Muscle of leg (tissue), 11 donors: Measurements from ENCODE around the gene CYFIP2. TPM values are rescaled to one million over a fixed set of nuclear protein-coding genes. Genes with fewer than 3 reads are reported as not detected.
"Not testable (repeated sequence)": the region's sequence is repeated elsewhere in the genome, so short reads cannot be mapped to it uniquely, and the experiment has no call there.

ENCODE experiments used
- DNase-seq: peaks from one replicate; pipeline ENCODE4 v3.0.0; 2013
- H3K27ac ChIP-seq: one replicate; pipeline ENCODE4 v1.5.1; 2013; ENCODE audit warnings: mild to moderate bottlenecking, low read length, control low read depth
- H3K27me3 ChIP-seq: one replicate; pipeline ENCODE4 v1.6.1; 2013; ENCODE audit warnings: low read length; ENCODE audit not compliant: control insufficient read depth, insufficient read depth
- H3K36me3 ChIP-seq: one replicate; pipeline ENCODE4 v1.6.1; 2013; ENCODE audit warnings: low read length; ENCODE audit not compliant: control insufficient read depth, insufficient read depth
- H3K4me1 ChIP-seq: one replicate; pipeline ENCODE4 v1.6.1; 2013; ENCODE audit warnings: low read length; ENCODE audit not compliant: control insufficient read depth, insufficient read depth
- H3K4me3 ChIP-seq: one replicate; pipeline ENCODE4 v1.5.1; 2013; ENCODE audit warnings: low read length, control low read depth
- H3K9me3 ChIP-seq: replicated peaks from 2 replicates; pipeline ENCODE4 v1.6.1; 2013; ENCODE audit warnings: low read depth, low read length; ENCODE audit not compliant: control insufficient read depth
- WGBS: methylation state at CpG from one replicate; pipeline ENCODE4 v1.1.5; 2013; ENCODE audit warnings: missing lambda C conversion rate; ENCODE audit not compliant: insufficient coverage; 5-methylcytosine and 5-hydroxymethylcytosine counted together
- polyA plus RNA-seq, 8 donors: library from polyadenylated mRNA; unstranded; fragments of 120-200 nt; gene quantifications; one replicate each; pipeline versions ENCODE4 v1.2.1 to v1.2.3, GENCODE V29; 2013; ENCODE audit warnings: inconsistent platforms in 1 of 8, low replicate concordance in 1 of 8; ENCODE audit not compliant: insufficient read length in 8 of 8, insufficient read depth in 1 of 8
- total RNA-seq: library from RNA; stranded (reverse); fragments of 120-200 nt; gene quantifications from one replicate; pipeline ENCODE4 v1.2.4, GENCODE V29; 2013

Gene CYFIP2
- total and polyA plus RNA-seq, 9 donors = 3.0 to 7.8 (median 4.4) TPM

DNA sequence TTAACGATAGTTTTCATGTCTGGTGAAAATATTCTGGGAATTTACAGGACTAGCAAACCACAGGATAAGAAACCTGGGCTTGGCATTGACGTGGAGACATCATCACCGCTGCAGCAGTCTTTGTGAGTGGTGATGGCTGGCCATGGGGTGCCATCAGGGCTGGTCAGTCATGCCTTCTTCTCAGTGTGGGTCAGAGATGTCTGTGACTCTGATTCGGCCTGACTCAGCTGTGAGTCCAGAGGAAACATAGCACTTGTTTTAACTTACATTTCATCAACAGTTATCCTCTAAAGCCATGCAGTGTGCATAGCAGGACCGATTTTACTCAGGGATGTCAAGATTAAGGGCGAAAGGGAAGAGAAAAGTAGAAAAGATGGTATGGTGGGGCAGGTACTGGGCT lies 33.2 kb upstream of the CYFIP2 start:
- no peaks in the 10 kb centered on the region for H3K27me3 ChIP-seq
- H3K36me3 ChIP-seq = no peaks in the 10 kb centered on the region
- no peak overlapping the region for H3K4me3 ChIP-seq
- no peak overlapping the region for H3K27ac ChIP-seq
- no peaks in the 10 kb centered on the region for H3K9me3 ChIP-seq
- no peaks in the 10 kb centered on the region for H3K4me1 ChIP-seq
- DNase-seq = no peak
- 67% methylated on average over 3 of the region's 6 CpGs for WGBS

DNA sequence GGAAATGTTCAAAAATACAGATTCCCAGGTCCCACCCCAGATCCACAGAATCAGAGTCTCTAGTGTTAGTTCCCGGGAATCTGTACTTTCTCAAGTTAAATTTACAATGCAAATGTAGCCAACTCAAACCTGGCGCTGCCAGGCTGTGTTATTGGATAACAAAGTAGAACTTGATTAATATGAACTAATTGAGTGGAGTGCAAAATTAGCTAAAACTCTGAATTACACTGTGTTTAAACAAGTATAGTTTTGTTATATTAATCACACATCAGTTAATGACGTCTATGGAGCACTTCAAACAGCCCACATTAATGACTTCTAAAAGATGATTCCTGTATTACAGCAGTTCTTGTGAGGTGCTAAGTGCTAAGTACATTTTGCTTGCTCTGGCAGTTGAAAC lies 32.4 kb upstream of the CYFIP2 start:
- Histone ChIP-seq H3K9me3 (no peaks in the 10 kb centered on the region), H3K4me1 (no peaks in the 10 kb centered on the region), H3K4me3 (no peak overlapping the region), H3K36me3 (no peaks in the 10 kb centered on the region), H3K27me3 (no peaks in the 10 kb centered on the region), H3K27ac (no peak overlapping the region)
- DNase-seq = no peak
- no CpG with 5 or more reads among the region's 3 CpGs for WGBS

DNA sequence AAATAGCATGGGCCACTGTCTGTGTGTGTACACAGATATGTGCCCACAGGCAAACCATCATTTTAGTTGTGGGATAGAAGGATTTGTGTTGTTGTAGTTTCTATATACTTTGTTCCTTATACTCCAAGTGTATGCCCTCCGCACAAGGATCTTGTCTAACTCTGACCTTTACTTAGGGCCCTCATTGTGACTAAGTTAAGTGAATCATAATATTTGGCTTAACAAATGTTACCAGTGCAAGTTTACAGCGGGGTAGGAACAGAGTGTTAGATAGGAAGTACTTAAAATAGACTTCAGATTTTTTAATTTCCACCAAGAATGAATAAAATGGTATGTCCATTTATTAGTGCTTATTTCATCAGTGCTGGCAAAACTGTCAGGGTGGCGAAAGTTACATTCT lies 29.5 kb upstream of the CYFIP2 start:
- Histone ChIP-seq H3K9me3 (no peaks in the 10 kb centered on the region), H3K4me3 (no peak overlapping the region), H3K27me3 (no peaks in the 10 kb centered on the region), H3K27ac (no peak overlapping the region), H3K4me1 (no peaks in the 10 kb centered on the region), H3K36me3 (no peaks in the 10 kb centered on the region)
- no CpG with 5 or more reads among the region's 3 CpGs for WGBS
- DNase-seq = no peak

DNA sequence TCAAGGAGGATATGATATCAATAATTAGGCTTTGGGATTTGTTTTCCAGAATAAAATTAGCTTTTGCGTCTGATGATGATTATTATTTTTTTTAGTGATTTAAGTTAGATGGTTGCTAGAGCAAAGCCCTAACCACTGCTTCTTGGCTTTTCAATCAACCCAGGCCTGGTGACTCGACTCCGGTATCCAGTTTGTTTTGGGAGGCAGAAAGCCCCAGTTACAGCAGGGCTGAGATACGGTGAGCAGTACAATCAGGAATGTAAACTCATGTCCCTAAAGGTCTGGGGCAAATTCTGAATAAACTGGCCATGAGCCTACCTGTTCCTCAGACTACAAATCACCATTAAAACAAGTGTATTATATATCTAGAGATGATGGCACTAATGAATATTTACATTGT lies 24.4 kb upstream of the CYFIP2 start:
- Histone ChIP-seq H3K27ac (no peak overlapping the region), H3K9me3 (no peaks in the 10 kb centered on the region), H3K36me3 (no peaks in the 10 kb centered on the region), H3K4me1 (no peaks in the 10 kb centered on the region), H3K27me3 (no peaks in the 10 kb centered on the region), H3K4me3 (no peak overlapping the region)
- no peak for DNase-seq
- WGBS = 83% methylated on average over 3 of the region's 4 CpGs

DNA sequence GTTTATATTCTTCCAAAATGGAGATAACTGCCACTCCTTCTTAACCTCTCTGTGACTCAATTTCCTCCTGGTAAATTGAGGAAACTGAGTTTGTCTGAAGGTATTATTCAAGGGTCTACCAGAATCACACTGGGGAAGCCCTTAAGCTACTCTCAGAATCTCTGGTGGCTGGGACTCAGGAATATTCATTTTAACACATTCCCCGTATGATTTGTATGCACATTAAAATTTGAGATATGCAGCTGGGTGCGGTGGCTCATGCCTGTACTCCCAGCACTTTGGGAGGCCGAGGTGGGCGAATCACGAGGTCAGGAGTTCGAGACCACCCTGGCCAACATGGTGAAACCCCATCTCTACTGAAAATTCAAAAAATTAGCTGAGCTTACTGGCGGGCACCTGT lies 21.2 kb upstream of the CYFIP2 start:
- H3K4me3 ChIP-seq, H3K36me3 ChIP-seq, H3K27me3 ChIP-seq, DNase-seq, H3K9me3 ChIP-seq, H3K27ac ChIP-seq, H3K4me1 ChIP-seq: not testable (repeated sequence)
- WGBS = 80% methylated on average over 5 of the region's 7 CpGs

DNA sequence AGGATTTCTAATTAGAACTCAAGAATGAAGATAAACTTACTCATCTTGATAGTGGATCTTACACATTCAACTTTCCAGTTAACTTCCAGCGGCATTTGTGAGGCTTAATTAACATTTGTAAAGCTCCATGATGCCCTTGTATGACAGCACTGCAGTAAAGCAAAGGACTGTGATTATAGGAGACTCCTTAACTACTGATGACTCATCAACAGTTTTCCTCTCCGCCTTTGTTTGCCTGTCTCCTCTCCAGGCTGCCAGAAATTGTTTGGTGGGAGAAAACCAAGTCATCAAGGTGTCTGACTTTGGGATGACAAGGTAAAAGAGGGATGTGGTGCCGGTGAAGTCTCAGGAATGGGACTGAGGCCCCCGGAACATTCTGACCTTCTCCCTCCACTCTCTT lies 20.4 kb upstream of the CYFIP2 start:
- no peaks in the 10 kb centered on the region for H3K36me3 ChIP-seq
- H3K9me3 ChIP-seq = no peaks in the 10 kb centered on the region
- no peak overlapping the region for H3K27ac ChIP-seq
- H3K27me3 ChIP-seq = no peaks in the 10 kb centered on the region
- H3K4me3 ChIP-seq = no peak overlapping the region
- H3K4me1 ChIP-seq = no peaks in the 10 kb centered on the region
- no peak for DNase-seq
- no CpG with 5 or more reads among the region's 4 CpGs for WGBS

DNA sequence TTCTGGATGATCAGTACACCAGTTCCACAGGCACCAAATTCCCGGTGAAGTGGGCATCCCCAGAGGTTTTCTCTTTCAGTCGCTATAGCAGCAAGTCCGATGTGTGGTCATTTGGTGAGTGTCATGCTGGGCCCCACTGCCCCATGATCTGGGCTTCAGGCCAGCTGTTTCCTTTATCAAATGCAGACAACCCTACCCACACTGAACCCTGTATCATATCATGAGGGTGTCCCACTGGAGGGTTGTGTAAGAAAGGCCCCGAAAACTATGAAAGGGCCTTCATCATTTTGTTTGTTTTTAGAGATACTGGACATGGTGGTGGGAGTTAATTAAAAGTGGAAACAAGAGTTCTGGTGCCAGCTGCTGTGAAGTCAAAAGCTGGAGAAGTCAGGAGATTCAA lies 20.0 kb upstream of the CYFIP2 start:
- DNase-seq = no peak
- Histone ChIP-seq H3K27ac (no peak overlapping the region), H3K36me3 (no peaks in the 10 kb centered on the region), H3K9me3 (no peaks in the 10 kb centered on the region), H3K4me1 (no peaks in the 10 kb centered on the region), H3K27me3 (no peaks in the 10 kb centered on the region), H3K4me3 (no peak overlapping the region)
- WGBS = 80% methylated on average over 1 of the region's 4 CpGs

DNA sequence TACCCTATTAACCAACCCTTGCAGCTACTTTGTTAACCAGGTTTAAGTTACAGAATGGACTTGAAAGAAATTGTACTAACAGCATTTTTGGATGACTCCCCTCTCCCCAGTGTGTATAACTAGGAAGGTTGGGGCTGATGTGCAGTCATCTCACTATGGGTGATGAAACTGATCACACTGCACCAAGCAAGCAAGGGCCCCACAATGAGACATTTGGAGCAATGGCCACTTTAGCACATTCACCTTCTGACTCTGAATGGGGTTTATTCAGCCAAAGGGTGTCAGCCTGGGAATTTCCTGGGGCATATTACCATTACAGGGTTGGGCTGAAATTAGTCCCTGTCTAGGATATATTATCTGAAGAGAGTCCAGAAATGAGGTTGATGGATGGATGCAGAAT lies 18.7 kb upstream of the CYFIP2 start:
- no peak overlapping the region for H3K27ac ChIP-seq
- no peaks in the 10 kb centered on the region for H3K9me3 ChIP-seq
- no peaks in the 10 kb centered on the region for H3K27me3 ChIP-seq
- H3K4me1 ChIP-seq = no peaks in the 10 kb centered on the region
- DNase-seq = no peak
- H3K36me3 ChIP-seq = no peaks in the 10 kb centered on the region
- no peak overlapping the region for H3K4me3 ChIP-seq

DNA sequence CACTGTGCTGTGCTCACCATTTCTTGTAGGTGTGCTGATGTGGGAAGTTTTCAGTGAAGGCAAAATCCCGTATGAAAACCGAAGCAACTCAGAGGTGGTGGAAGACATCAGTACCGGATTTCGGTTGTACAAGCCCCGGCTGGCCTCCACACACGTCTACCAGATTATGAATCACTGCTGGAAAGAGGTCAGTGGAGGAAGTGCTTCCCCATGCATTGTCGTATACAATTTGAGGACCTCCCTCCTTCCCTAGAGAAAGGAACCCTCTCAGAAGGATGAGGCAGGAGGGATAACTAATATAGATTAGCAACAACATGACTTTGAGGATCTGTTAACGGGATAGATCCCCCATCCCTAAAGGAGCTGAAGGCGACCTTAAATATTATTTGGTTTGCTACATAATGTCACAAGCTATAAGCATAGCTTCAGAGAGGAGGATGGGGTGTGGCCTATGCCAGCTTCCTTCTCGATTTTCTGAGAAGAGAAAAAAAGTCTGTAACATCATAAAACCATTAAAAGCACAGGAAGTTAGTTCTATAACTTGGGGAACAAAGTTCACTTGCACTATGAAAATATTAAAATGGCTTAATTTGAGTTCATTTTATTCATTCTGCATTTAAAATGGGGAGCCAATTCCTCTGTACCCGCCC lies 17.0 kb upstream of the CYFIP2 start:
- Histone ChIP-seq H3K9me3 (no peaks in the 10 kb centered on the region), H3K27me3 (no peaks in the 10 kb centered on the region), H3K4me1 (no peaks in the 10 kb centered on the region), H3K27ac (no peak overlapping the region), H3K36me3 (no peaks in the 10 kb centered on the region), H3K4me3 (no peak overlapping the region)
- no peak for DNase-seq
- 100% methylated on average over 1 of the region's 11 CpGs for whole genome bisulfite sequencing

DNA sequence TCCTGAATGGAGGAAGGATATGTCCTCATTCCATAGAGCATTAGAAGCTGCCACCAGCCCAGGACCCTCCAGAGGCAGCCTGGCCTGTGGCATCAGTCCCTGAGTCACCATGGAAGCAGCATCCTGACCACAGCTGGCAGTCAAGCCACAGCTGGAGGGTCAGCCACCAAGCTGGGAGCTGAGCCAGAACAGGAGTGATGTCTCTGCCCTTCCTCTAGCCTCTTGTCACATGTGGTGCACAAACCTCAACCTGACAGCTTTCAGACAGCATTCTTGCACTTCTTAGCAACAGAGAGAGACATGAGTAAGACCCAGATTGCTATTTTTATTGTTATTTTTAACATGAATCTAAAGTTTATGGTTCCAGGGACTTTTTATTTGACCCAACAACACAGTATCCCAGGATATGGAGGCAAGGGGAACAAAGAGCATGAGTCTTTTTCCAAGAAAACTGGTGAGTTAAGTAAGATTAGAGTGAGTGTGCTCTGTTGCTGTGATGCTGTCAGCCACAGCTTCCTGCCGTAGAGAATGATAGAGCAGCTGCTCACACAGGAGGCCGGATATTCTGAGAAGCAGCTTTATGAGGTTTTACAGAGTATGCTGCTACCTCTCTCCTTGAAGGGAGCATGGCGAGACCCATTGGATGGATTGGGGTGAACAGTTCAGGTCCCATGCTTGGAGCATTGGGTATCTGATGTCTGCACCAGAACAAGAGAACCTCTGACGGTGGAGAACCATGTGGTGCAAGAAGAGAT lies 13.0 kb upstream of the CYFIP2 start:
- 38% methylated on average over 3 of the region's 4 CpGs for WGBS
- Histone ChIP-seq H3K4me1 (no peaks in the 10 kb centered on the region), H3K36me3 (no peaks in the 10 kb centered on the region), H3K27me3 (no peaks in the 10 kb centered on the region), H3K27ac (no peak overlapping the region), H3K4me3 (no peak overlapping the region), H3K9me3 (no peaks in the 10 kb centered on the region)
- no peak for DNase-seq
